Mesenteric fat pad (tissue), 1 donor: Measurements from ENCODE around the gene LRR1. TPM values are rescaled to one million over a fixed set of nuclear protein-coding genes. Genes with fewer than 3 reads are reported as not detected.
"Not testable (repeated sequence)": the region's sequence is repeated elsewhere in the genome, so short reads cannot be mapped to it uniquely, and the experiment has no call there.

Experiments
- DNase-seq: peaks from one replicate; pipeline ENCODE4 v3.0.0-alpha.2; 2020; ENCODE audit warnings: low spot score
- total RNA-seq: library from RNA; stranded (reverse); fragmentation: NEBNext Ultra II Directional; extraction: Animal tissue kit (Norgen Biotek cat#: 25700); gene quantifications from one replicate; pipeline ENCODE4 v1.2.1, GENCODE V29; 2021
- donor health status: DM: yes; HTN: yes; CAD: no.

Gene LRR1
- total RNA-seq, 1 donor from 2014 or later: 12.0 TPM

DNA sequence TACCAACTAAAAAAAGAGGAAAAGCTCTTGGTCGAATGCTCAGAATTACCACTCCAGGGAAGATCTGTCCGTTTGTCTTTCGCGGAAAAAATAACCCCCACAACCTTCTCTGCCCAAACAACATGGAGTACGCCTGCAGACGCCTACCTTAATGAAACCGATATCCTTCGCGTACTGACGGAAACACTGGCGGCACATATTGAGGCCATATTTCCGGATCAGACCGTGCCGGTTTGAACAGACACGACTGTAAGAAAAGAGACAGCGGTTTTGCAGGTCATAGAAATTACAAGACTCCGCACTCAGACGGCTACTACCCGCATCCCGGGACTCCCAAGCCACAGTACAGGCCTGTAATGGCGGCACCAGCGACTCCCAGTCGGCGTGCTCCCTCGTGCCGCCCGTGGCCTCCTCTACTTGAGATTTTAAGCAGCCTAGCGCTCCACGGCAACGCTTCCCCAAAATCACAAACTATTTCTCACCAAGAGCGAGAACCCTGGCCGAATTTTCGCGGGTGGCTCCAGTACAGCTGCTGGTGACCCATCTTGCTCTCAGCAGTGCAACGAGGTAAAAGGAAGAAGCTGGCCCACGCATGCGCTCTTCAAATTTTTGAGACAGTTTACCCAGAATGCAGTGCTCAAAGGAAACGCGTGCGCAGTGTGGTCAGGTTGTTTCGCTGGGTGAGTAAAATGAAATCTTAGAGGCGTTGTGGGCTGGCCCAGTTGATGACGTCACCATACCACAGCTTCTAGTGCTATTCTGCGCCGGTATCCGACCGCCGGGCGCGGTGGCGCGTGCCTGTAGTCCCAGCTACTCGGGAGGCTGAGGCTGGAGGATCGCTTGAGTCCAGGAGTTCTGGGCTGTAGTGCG lies 12.7 kb upstream of the LRR1 start, which contains the start of gene RPS29:
RPS29 (minus strand) TSS at position 578 of the 870 bp plus-strand sequence; CDS start at position 544, 34 bp downstream.
- DNase-seq: peak; percentile 98

DNA sequence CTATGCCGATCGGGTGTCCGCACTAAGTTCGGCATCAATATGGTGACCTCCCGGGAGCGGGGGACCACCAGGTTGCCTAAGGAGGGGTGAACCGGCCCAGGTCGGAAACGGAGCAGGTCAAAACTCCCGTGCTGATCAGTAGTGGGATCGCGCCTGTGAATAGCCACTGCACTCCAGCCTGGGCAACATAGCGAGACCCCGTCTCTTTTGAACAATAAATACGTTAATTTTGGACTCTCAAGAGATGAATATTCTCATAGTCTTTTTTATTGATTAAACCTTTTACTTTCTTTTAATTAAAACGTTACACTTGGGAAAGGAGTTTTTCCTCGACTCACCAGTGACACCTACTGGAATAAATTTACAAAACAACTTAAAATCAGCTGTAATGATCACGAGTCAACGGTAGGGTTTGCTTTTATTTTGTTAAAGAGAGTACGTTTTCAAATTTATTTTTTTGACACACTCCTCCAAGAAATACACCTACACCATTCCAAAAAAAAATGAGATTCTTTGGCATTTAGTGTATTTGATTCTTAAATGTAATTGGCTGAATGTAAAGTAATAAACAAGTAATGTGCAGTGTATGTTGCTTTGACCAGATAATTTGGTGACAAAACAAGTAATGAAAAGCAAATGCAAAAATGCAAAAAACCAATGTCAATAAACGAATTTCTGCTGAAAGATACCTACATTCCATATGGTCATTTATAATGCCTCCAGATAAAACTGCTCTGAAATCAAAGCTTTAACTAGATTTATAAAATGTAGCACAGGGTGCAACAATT lies 11.9 kb upstream of the LRR1 start:
- no peak for DNase-seq

DNA sequence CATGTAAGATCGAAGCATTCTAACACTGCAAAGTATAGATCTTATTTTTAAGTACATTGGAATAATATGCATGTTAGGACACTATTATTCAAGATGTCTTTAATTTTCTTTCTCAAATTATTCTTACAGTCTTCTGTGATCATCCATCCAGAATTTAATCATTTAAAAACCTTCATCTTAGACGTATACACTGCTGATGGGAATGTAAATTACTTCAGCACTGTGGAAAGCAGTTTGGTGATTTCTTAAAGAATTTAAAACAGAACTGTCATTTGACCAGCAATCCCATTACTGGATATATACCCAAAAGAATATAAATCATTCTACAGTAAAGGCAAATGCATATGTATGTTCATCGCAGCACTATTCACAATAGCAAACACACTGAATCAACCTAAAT lies 9.4 kb upstream of the LRR1 start:
- no peak for DNase-seq

DNA sequence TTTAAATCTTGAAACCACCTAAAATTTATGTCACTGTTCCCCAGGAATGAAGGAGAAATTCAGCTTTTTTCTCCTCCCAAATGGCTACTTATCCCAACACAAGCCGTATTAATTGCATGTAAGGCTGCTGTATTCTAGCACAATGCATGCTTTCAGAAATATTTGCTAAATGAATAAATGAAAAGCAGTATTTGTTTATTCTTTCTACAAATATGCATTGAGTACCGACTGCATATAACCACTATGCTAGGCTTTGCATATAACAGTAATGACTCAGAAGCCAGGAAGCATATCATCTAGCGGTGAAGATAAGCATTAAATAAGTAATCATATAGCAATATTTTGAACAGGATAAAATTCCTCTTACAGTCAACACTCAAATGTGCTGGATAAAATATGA lies 5.7 kb upstream of the LRR1 start:
- no peak for DNase-seq

DNA sequence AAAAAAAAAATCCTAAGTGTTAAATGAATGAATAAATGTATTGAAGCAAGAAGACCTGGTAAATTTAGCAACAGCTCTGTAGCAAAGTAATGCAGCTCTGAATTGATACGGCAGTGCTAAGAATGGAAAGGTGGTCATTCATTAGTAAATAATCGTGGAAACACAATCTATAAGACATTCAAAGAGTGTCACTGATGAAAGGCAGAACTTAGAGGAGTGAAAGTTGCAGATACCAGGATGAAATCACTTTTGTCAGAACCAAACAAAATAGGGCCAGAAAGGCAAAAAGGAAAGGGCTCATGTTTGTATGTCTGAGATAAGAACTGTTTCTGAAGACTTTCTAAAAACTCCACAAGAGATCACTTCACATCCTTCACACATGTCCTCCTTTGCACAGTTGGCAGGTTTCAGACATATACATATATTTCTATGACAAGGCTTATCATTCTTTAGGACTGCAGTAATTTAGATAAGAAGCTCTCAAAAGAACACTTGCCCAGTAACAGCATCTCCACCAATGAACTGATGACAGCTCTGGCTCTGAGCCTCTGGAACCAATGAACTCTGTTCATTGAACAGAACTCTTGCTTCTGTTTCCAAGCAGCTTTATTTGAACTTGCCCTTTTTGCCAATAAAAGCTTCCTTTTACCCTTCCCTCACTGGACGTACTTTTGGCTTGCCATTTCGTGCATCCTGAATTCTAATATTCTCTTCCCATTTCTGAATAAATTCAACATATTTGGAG lies 4.2 kb upstream of the LRR1 start:
- no peak for DNase-seq

DNA sequence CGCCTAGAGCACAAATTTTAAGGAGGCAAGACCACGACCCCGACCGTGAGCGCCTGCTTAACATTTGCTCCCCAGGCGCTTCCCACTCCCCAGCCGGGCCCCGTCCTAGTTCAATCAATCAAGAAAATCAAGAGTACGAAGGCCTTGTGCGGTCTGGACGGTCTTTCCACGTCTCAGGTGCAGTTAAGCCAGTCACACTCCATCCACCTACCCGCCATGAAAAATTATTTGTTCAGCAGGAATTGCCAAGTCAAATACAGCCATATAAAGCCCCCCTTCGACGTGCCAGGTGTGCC lies 603 bp upstream of the LRR1 start:
- no peak for DNase-seq

DNA sequence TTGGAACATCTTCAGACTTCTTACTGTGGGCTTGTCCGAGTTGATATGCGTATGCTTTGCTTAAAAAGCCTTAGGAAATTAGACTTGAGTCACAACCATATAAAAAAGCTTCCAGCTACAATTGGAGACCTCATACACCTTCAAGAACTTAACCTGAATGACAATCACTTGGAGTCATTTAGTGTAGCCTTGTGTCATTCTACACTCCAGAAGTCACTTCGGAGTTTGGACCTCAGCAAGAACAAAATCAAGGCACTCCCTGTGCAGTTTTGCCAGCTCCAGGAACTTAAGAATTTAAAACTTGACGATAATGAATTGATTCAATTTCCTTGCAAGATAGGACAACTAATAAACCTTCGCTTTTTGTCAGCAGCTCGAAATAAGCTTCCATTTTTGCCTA lies 8.8 kb downstream of the LRR1 start:
- no peak for DNase-seq

DNA sequence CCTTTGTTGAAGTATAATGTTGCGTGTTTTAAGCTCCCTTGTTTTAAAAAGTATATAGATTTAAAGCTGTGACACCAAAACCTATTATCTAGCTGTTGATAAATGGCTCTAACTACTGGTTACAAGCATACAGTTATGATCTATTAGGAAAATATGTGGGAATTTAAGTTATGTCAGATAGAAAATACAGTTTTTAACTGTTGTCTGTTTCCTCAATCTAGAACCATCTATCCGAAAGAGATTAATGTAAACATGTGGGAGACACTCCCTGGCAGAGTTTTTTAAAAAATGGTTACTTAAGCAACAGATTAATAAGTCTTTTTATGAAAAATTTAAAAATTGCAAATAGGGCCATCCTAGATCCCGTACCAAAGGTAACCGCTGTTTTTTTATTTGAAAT lies 13.5 kb downstream of the LRR1 start:
- no peak for DNase-seq

DNA sequence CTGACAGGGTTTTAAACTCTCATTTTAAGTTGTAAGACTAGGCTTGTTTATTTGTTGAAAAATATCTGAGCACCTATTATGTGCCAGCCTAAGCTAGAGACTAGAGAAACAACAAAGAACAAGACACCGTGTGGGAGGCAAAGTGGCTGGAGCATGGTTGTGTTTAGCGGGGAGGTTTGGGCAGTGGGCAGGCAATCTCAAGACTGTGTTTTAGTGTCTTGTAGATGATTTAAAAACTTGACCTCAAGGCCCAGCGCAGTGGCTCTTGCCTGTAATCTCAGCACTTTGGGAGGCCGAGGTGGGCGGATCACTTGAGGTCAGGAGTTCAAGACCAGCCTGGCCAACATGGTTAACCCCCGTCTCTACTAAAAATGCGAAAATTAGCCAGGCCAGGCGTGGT lies 13.9 kb downstream of the LRR1 start:
- no peak for DNase-seq

DNA sequence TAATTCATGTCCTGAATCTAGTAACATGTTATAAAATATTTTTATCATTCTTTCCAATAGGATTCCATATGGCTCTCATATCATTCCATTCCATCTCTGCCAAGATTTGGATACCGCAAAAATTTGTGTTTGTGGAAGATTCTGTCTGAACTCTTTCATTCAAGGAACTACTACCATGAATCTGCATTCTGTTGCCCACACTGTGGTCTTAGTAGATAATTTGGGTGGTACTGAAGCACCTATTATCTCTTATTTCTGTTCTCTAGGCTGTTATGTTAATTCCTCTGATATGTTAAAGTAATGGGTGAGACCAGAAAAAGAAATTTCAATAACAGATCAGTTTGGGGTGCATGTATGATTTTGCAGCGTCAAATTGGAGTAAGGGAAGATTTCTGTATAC lies 15.5 kb downstream of the LRR1 start:
- DNase-seq: no peak

DNA sequence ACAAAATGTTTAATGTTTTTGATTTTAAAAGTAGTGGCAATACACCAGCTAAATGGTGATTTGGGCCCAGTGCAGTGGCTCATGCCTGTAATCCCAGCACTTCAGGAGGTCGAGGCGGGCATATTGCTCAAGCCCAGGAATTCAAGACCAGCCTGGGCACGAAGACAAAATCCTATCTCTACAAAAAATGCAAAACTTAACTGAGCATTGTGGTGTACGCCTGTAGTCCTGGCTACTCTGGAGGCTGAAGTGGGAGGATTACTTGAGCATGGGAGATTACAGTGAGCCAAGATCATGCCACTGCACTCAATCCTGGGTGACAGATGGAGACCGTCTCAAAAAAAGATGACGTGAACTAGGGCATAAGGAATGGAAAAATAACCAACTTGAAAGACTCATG lies 17.0 kb downstream of the LRR1 start:
- no peak for DNase-seq

DNA sequence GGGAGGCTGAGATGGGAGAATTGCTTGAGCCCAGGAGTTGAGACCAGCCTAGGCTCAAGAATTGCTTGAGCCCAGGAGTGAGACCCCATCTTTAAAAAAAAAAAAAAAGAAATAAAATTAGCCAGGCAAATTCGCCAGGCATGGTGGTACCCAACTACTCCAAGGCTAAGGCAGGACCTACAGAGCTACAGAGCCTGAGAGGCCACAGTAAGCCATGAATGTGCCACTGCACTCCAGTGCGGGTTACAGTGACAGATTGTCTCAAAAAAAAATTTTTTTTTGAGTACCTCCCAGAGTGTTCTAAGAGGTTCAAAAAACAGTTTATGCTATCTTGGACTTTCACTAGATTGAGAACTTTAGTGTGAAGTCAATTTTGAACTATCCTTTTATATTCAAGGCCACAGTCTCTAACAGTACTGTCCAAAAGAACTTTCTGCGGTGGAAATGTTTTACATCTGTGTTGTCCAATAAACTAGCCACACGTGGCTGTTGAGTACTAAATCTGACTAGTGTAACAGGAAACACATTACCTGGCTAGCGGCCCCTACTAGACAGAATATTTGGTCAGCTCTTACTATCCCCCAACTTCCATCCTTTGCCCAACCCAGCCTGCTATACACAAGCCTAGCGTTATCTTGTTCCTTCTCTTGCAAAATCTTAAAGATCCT lies 19.2 kb downstream of the LRR1 start:
- no peak for DNase-seq

DNA sequence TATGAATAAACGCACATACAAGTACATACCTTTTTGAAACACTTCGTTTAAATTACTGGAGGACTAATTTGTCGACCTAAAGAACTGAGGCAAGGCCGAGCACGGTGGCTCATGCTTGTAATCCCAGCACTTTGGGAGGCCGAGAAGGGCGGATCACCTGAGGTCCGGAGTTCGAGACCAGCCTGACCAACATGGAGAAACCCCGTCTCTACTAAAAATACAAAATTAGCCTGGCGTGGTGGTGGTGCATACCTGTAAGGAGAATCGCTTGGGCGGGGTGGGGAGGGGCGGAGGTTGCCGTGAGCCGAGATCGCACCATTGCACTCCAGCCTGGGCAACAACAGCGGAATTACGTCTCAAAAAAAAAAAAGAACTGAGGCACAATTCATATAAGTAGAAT lies 20.5 kb downstream of the LRR1 start:
- not testable (repeated sequence) for DNase-seq

DNA sequence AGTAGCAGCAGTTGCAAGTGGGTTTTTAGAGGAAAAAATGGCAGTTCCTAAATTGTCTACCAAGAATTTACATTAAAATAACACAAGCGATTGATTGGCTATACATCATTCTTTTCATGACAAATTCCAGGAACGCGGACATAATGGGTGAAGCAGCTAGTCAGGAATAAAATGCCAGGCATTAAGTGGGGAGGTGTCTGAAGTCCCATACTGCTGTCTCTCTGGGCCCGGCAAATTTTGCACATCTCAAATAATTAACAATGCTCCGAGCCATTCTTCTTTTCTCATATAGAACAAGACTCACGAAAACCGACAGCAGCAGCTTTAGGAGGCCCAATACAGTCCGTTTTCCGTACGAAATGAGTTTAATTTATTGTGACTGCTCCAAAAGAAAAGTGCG lies 21.0 kb downstream of the LRR1 start:
- no peak for DNase-seq

DNA sequence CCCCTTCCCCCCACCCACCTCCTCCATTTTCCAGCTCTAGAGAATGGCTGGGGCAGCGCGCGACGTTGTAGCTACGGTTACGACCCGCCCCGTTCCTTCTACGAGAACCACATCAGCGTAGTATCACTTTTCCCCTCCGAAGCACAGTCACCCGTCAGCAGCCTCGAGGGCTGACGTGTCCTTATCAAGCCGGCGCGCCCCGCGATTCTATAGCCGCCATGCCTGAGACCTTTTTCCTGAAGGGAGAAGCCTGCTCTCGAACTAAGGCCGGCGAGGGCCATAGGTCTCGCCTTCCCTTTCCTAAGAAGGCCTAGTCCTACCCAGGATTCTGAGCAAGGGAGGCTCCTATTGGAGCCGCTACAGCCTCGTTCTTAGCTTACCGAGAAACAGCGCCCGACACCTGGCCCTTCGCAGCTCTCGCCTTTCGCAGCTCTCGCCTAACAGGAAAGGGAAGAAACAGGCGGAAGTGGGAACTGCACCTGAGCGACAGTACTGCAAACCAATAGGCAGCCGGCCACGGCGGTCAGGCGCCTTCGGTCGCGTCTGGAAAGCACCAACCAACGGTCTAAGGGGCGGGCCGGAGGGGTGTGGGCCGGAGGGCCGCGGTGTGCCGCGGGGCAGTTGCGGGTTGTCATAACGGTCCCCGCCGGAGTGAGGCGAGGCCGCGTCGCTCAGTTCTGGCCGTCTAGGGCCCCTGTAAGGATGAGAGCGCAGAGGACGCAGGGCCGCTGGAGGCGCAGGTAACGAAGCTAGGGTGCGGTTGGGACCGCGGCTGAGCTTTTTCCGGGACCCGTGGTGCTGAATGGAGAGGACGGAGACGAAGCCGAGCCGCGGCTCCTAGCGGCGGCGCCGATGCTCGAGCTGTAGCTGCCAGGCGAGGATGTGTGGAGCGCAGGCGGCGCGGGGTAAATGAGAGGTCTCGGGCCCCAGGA lies 21.7 kb downstream of the LRR1 start, which contains the start of the genes MGAT2 and RPL36AL:
MGAT2 (plus strand) TSS at position 618 of the 932 bp plus-strand sequence. CDS start 470 bp downstream, outside the sequence.
RPL36AL (minus strand) TSS at position 445 of the 932 bp plus-strand sequence. CDS start 1,522 bp downstream, outside the sequence.
- DNase-seq: peak; percentile 100

DNA sequence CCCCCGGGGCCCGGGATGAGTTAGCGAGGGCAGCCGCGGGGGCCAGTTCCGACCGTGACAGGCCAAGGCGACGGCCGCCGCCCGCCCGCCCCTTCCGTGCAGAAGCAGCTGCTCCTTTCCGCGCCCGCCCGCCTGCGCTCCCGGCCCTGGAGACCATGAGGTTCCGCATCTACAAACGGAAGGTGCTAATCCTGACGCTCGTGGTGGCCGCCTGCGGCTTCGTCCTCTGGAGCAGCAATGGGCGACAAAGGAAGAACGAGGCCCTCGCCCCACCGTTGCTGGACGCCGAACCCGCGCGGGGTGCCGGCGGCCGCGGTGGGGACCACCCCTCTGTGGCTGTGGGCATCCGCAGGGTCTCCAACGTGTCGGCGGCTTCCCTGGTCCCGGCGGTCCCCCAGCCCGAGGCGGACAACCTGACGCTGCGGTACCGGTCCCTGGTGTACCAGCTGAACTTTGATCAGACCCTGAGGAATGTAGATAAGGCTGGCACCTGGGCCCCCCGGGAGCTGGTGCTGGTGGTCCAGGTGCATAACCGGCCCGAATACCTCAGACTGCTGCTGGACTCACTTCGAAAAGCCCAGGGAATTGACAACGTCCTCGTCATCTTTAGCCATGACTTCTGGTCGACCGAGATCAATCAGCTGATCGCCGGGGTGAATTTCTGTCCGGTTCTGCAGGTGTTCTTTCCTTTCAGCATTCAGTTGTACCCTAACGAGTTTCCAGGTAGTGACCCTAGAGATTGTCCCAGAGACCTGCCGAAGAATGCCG lies 22.6 kb downstream of the LRR1 start:
- peak; percentile 93 for DNase-seq

DNA sequence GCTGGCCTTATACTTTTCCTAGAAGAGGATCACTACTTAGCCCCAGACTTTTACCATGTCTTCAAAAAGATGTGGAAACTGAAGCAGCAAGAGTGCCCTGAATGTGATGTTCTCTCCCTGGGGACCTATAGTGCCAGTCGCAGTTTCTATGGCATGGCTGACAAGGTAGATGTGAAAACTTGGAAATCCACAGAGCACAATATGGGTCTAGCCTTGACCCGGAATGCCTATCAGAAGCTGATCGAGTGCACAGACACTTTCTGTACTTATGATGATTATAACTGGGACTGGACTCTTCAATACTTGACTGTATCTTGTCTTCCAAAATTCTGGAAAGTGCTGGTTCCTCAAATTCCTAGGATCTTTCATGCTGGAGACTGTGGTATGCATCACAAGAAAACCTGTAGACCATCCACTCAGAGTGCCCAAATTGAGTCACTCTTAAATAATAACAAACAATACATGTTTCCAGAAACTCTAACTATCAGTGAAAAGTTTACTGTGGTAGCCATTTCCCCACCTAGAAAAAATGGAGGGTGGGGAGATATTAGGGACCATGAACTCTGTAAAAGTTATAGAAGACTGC lies 23.4 kb downstream of the LRR1 start:
- no peak for DNase-seq

DNA sequence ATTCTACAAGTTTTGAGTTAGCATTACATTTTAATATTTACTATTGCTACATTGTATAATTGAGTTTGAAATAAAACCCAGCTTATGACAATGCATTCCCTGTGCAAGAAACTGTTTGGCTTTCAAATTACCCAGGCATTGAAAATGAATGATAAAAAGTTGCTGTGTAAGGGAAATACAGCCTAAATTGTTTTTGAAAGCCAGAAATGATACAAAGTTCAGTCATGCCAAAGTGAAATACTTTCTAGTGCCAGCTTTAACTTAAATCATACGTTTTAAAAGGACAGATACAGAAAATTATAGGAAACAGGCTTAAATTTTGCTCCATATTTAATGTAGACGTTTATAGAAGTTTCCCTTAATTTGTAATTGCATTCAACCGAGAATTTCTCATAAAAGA lies 24.6 kb downstream of the LRR1 start:
- DNase-seq: no peak
